Progenitor cell of endocrine pancreas (in vitro differentiated cells): ENCODE results near the gene RAP1A. TPM values are rescaled to one million over a fixed set of nuclear protein-coding genes. Genes with fewer than 3 reads are reported as not detected.
A peak's percentile ranks its signal among the peaks of the same experiment; 100 is the strongest.
"Not testable (repeated sequence)": the region's sequence is repeated elsewhere in the genome, so short reads cannot be mapped to it uniquely, and the experiment has no call there.

Source experiments
- DNase-seq: peaks from one replicate; pipeline ENCODE4 v3.0.0; 2021; ENCODE audit warnings: low spot score; ENCODE audit not compliant: unreplicated experiment
- H3K27ac Mint-ChIP-seq: 2 replicates; pipeline ENCODE4 v1.8.0; 2021; ENCODE audit warnings: mild to moderate bottlenecking, moderate library complexity, mixed read lengths
- H3K27me3 Mint-ChIP-seq: 2 replicates; pipeline ENCODE4 v1.8.0; 2021; ENCODE audit warnings: mixed read lengths
- H3K36me3 Mint-ChIP-seq: 2 replicates; pipeline ENCODE4 v1.8.0; 2022; ENCODE audit warnings: mixed read lengths; ENCODE audit not compliant: insufficient read depth
- H3K4me1 Mint-ChIP-seq: 2 replicates; pipeline ENCODE4 v1.8.0; 2021; ENCODE audit warnings: low read depth, mixed read lengths
- H3K4me3 Mint-ChIP-seq: 2 replicates; pipeline ENCODE4 v1.8.0; 2021; ENCODE audit warnings: low read depth, mild to moderate bottlenecking, moderate library complexity, mixed read lengths
- H3K9me3 Mint-ChIP-seq: 2 replicates; pipeline ENCODE4 v1.8.0; 2021; ENCODE audit warnings: low read depth, mixed read lengths
- CTCF ChIP-seq: fragments of 200-600 bp; sonication (generic); IDR thresholded peaks from one replicate; pipeline ENCODE4 v1.5.0; 2021; ENCODE audit warnings: antibody characterized with exemption, mild to moderate bottlenecking; ENCODE audit not compliant: unreplicated experiment
- total RNA-seq: library from RNA; stranded (reverse); gene quantifications from 2 replicates; pipeline ENCODE4 v1.2.1, GENCODE V29; 2021

RAP1A gene
- total RNA-seq, 1 donor from 2014 or later = 36.6 TPM

GRCh38 chr1:111630567-111630966 is 11.0 kb downstream of the RAP1A start:
- no peak overlapping the region for H3K4me3 Mint-ChIP-seq
- TF ChIP-seq CTCF = no peak
- H3K27ac Mint-ChIP-seq = no peak overlapping the region
- H3K27me3 Mint-ChIP-seq = no peaks in the 10 kb centered on the region
- H3K9me3 Mint-ChIP-seq = no peaks in the 10 kb centered on the region
- peaks cover 21% of the 10 kb centered on the region for H3K4me1 Mint-ChIP-seq
- no peak for DNase-seq
- no peaks in the 10 kb centered on the region for H3K36me3 Mint-ChIP-seq

- Mint-ChIP-seq H3K4me1 (peaks cover 29% of the 10 kb centered on the region), H3K27ac (no peak overlapping the region)
Measured at GRCh38 chr1:111631502-111631901, 11.9 kb downstream of the RAP1A start.

GRCh38 chr1:111632771-111633170 is 13.2 kb downstream of the RAP1A start:
- H3K9me3 Mint-ChIP-seq, H3K27ac Mint-ChIP-seq, H3K4me3 Mint-ChIP-seq, H3K27me3 Mint-ChIP-seq, DNase-seq, H3K36me3 Mint-ChIP-seq: not testable (repeated sequence)
- peaks cover 33% of the 10 kb centered on the region for H3K4me1 Mint-ChIP-seq

More at GRCh38 chr1:111631502-111631901, 11.9 kb downstream of the RAP1A start:
- Mint-ChIP-seq H3K27me3 (no peaks in the 10 kb centered on the region), H3K4me3 (no peak overlapping the region), H3K9me3 (no peaks in the 10 kb centered on the region), H3K36me3 (no peaks in the 10 kb centered on the region)
- no peak for TF ChIP-seq CTCF
- no peak for DNase-seq

- no peak overlapping the region for H3K27ac Mint-ChIP-seq
- no peak overlapping the region for H3K4me3 Mint-ChIP-seq
- DNase-seq = no peak
- H3K27me3 Mint-ChIP-seq = no peaks in the 10 kb centered on the region
- H3K36me3 Mint-ChIP-seq = no peaks in the 10 kb centered on the region
- peaks cover 33% of the 10 kb centered on the region for H3K4me1 Mint-ChIP-seq
- TF ChIP-seq CTCF = no peak
- H3K9me3 Mint-ChIP-seq = no peaks in the 10 kb centered on the region
Measured at GRCh38 chr1:111633736-111634247, 14.2 kb downstream of the RAP1A start.

GRCh38 chr1:111635324-111636009 is 15.9 kb downstream of the RAP1A start:
- Mint-ChIP-seq H3K27ac (peak overlapping the region; percentile 31), H3K36me3 (no peaks in the 10 kb centered on the region), H3K4me3 (no peak overlapping the region), H3K4me1 (peaks cover 42% of the 10 kb centered on the region), H3K9me3 (no peaks in the 10 kb centered on the region), H3K27me3 (no peaks in the 10 kb centered on the region)
- TF ChIP-seq CTCF = no peak
- DNase-seq = no peak

GRCh38 chr1:111638320-111638719 is 18.7 kb downstream of the RAP1A start:
- no peaks in the 10 kb centered on the region for H3K27me3 Mint-ChIP-seq
- peaks cover 39% of the 10 kb centered on the region for H3K4me1 Mint-ChIP-seq
- H3K4me3 Mint-ChIP-seq = no peak overlapping the region
- peaks cover 5% of the 10 kb centered on the region for H3K36me3 Mint-ChIP-seq
- no peak for TF ChIP-seq CTCF
- peaks cover 5% of the 10 kb centered on the region for H3K9me3 Mint-ChIP-seq
- DNase-seq = no peak
- peak overlapping the region; percentile 87 for H3K27ac Mint-ChIP-seq
